Superior temporal gyrus (tissue), 1 donor: Measurements from ENCODE around the gene METAP2.
A peak's percentile ranks its signal among the peaks of the same experiment; 100 is the strongest.
"Not testable (repeated sequence)": the region's sequence is repeated elsewhere in the genome, so short reads cannot be mapped to it uniquely, and the experiment has no call there.

ENCODE experiments used
- DNase-seq: peaks from one replicate; pipeline ENCODE4 v3.0.0-alpha.2; 2016; ENCODE audit errors: extremely low spot score

The METAP2 gene

DNA sequence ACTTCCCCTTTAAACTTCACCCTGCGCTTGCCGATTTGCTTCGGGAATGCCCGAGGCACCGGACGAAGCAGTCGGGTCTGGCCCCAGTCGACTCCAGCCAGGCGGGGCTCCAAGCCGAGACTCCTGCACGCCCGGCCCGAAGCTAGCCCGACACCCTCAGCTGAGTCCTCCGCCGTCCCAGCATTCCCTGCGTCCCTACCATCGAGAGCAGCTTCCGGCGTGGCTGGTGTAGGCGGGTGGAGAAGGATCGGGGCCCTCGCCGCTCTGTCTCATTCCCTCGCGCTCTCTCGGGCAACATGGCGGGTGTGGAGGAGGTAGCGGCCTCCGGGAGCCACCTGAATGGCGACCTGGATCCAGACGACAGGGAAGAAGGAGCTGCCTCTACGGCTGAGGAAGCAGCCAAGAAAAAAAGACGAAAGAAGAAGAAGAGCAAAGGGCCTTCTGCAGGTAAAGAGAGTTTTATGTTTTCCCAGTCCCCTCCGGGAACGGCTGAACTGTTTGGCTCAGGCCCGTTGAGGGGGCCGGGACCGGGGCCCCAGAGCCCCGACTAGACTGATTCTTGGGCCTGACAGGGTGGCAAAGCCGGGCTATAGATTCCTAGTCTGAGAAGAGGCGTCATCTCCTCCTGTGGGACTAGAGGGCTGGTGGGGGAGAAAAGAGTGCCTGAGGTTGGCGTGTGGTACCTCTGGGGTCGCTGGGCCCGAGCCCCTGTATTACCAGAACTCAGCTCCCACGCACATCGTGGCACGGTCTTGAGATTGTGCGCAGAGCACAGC, at the start of gene METAP2:
METAP2 (plus strand) TSS at position 269 of the 776 bp plus-strand sequence; CDS start at position 297, 28 bp downstream.
- DNase-seq: peak; percentile 97

DNA sequence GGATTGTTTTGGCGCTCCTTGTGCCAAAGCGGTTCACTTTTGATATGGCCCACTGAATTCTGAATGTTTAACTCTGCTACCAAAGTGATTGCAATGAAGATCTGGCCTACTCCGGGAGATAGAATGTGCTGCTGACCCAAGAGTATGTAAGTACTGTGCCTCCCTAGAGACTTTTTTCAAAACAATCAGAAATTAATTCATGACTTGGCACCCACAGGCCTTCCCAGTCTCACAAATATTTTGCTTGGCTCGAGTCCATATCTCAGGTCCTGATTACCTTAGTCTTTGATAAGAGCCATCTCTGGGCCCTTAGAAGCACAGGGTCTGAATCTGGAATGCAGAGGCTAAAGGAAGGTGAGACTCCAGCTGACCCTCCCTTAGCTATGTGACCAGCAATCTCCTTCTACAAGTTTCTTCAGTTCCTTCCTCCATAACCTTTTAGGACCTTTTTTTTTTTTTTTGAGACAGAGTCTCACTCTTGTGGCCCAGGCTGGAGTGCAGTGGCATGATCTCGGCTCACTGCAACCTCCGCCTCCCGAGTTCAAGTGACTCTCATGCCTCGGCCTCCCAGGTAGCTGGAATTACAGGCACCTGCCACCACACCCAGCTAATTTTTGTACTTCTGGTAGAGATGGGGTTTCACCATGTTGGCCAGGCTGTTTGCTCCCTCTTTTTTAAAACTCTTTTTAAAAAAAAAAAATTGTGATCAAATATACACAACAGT, 49.5 kb upstream of the METAP2 start:
- DNase-seq: no peak

DNA sequence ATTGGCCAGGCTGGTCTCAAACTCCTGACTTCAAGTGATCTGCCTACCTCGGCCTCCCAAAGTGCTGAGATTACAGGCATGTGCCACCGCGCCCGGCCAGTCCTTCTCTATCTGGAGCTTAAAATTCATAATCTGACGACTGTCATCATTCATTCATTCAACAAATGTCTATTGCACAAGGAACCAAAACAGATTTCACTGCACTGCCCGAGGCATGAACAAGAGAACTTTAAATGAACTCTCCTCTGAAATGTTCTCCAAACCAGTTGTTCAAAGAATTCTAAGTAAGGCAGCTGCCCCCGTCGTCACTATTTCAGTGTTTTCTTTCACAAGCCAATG, 44.8 kb upstream of the METAP2 start:
- no peak for DNase-seq

DNA sequence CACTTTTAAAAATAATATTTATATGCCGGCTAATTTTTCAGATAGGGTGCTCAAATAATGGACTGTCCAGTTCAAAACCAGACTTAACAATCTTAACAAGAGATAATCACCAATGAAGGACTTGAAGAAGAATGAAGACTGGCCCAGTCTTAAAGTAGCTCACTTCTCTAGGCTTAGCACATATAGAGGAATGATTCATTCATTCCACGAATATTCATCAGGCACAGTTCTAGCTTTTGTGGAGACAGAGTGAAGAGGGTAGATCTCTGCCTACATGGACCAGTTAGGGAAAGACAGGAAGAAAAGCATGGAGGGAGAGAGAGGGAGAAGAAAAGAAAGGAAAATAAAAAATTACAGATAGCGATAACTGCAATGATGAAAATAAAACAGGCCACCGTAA, 42.8 kb upstream of the METAP2 start:
- no peak for DNase-seq

DNA sequence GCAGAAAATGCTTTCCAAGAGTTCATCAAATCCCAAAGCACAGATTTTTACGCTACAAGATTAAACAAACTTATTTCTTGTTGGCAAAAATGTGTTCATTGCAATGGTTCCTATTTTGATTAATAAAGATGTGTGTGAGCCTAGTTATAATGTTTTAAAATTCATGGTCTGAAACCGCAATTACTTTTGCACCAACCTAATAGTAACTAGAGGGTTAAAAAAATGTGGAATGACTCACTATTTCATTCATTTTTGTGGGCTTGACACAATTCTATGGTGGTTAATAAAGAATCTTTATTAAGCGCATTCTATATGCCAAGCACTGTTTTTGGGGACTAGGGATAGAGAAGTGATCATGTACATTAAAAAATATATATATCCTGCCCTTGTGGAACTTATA, 38.6 kb upstream of the METAP2 start:
- DNase-seq: no peak

DNA sequence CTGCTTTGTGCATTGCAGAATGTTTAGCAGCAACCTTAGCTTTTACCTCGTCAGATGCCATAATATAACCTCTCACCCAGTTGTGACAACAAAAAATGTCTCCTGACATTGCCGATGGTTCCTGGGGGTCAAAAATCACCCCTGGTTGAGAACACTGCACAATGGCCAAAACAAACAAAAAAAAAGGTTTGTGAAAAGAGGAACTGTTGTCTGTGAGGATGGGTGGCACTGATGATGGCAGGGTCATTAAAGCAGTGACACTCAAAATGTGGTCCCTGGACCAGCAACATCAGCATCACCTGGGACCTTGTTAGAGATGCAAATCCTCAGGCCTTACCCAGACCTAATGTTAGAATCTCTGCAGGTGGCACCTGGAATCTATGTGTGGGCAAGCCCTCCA, 36.4 kb upstream of the METAP2 start:
- no peak for DNase-seq

DNA sequence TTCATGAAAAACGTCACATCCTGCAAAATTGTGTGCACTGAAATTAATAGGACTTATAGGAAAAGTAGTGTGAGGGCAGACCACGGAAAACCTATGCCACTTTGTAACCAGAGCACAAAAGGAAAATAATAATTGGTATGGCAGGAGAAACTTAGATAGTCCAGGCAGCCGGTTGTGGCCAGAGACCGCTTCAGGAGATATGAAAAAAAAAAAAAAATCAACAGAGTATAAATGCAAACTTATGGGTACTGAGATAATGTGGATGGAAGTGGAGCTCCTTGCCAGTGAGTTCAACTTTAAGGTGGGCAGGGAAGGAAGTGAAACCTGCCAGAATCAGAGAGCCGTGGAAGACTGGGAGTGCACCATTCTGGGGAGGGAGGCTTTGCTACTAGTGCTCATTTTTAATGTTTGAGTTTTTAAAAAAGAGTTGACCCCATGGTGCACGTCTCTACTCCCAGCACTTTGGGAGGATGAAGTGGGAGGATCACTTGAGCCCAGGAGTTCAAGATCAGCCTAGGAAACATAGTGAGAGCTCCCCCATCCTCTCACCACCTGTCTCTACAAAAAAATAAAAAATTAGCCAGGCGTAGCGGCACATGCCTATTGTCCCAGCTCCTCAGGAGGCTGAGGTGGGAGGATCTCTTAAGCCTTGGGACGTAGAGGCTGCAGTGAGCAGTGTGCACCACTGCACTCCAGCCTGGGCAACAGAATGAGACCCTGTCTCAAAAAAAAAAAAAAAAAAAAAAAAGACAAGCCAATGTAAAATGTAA, 34.3 kb upstream of the METAP2 start:
- DNase-seq: no peak

DNA sequence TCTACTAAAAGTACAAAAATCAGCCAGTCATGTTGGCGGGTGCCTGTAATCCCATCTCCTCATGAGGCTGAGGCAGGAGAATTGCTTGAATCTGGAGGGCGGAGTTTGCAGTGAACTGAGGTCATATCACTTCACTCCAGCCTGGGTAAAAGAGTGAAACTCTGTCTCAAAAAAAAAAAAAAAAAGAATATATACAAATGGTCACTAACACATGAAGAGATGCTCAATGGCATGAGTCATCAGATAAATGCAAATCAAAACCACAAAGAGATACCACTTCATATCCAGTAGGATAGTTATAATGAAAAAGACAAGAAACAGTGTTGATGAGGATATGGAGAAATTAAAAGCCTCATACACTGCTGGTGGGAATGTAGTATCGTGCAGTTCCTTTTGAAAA, 33.6 kb upstream of the METAP2 start:
- DNase-seq: no peak

DNA sequence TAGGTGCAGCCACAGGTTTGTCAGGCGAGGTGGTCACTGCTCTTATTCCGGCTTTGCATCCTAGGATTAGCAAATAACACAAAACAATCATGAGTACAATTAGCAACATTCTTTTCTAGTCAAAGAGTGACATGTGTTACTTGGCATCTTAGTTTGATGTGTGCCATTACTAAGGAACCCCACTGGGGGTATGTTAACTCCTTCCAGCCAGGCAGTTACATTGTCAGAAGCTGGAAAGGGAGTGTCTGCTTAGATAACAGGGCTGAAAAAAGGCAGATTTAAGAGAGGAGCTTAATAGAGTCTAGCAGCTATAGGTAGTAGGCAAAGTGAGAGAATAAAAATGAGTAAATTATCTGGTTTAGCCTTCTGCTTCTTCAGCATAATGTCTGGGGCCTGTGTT, 30.5 kb upstream of the METAP2 start:
- no peak for DNase-seq

DNA sequence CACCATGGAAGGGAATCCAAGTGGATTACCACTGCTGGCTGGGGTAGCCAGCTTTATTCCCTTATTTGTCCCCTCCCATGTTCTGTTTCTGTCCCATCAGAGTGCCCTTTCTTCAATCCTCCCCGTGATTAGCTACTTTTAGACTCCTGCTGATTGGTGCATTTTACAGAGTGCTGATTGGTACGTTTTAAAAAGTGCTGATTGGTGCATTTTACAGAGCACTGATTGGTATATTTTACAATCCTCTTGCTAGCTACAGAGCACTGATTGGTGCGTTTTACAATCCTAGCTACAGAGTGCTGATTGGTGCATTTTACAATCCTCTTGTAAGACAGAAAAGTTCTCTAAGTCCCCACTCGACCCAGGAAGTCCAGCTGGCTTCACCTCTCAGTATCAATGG, 28.9 kb upstream of the METAP2 start:
- DNase-seq: not testable (repeated sequence)

DNA sequence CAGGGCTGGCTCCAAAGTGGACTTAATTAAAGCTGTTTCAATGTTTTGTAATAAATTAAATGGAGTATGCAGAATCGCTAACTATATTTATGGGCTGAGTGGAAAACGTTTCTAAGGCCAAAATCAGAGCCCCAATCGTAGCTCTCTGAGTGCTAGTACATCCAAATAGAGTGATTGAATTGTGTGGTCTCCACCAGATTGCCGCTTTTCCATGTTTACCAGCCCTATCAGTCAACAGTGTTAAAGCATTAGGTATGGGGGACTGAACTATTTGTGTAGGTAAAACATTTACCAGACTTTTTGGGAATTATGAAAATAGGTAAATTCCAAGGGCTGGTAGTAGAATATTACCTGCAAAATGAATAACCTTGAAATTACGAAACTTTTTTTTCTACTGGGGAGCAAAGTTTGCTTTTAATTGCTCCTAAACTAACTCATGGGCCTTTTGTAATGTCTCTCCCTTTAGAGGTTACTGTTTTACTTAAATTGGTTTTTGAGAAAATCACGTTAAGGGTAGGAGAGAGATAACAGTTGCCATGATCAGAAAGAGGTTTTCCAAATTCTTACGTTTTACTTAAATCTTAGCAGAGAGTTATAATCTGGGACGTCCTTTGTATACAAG, 28.0 kb upstream of the METAP2 start:
- DNase-seq: no peak

DNA sequence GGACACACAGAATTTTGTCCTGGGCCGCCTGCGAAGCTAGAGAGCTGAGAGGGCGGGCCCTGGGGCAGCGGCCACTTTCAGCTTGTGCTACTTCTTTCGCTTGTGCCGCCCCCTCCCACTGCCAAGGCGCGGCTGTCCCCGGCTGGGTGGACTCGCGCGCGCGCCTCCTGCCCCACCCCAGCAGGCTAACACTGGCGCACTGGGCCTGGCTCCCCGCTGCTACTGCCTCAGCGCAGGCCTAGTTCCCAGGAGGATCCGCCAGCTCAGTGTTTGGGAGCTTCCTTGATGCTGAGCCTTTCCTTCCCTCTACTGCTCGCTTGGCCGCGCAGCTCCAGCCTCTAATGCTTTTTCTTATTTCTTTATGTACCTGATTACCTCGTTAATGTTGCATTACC, 27.4 kb upstream of the METAP2 start:
- DNase-seq: no peak

DNA sequence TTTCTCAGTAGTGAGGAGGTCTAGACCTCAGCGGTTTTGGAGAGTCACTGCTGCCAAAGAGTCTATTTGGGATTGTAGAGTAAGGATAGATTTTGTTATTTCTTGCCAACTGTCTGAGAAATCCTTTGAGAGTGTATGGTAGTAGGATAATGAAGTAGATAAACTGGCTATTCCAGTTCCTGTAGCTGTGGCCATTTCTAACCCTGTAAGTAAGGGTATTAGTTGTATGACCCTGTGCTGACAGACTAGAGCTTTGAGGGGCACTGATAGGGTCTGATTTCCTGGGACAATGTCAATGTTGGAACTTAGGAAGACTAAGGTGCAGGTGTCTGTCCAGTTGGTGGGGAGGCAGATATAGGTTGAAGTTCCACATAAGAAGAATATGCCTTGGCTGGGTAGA, 24.3 kb upstream of the METAP2 start:
- DNase-seq: not testable (repeated sequence)

DNA sequence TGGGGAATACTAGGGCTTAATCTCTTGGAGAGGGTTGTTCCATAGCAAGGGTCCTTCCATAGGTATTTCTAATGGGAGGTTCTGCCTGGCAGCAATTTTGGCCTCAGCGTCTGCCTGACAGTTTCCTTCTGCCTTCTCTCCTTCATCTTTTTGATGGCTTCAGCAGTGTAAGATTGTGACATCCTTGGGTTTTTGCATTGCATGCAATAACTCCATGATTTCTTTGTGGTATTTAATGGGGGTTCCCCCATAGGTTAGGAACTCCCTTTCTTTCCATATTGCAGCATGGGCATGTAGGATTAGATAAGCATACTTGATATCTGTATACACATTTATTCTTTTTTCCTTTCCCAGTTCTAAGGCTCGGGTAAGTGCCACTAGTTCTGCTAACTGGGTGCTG, 21.5 kb upstream of the METAP2 start:
- not testable (repeated sequence) for DNase-seq

DNA sequence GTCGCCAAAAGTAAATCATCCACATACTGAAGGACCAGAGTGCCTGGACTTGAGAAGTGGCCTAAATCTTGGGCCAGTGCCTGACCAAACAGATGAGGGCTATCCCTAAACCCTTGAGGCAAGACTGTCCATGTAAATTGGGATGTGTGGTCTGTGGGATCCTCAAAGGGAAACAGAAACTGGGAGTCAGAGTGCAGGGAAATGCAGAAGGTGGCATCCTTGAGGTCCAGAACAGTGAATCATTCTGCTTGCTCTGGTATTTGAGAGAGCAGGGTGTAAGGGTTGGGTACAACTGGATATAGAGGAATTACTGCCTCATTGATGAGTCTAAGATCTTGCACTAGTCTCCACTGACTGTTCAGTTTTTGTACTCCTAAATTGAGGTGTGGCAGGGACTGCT, 20.1 kb upstream of the METAP2 start:
- not testable (repeated sequence) for DNase-seq

DNA sequence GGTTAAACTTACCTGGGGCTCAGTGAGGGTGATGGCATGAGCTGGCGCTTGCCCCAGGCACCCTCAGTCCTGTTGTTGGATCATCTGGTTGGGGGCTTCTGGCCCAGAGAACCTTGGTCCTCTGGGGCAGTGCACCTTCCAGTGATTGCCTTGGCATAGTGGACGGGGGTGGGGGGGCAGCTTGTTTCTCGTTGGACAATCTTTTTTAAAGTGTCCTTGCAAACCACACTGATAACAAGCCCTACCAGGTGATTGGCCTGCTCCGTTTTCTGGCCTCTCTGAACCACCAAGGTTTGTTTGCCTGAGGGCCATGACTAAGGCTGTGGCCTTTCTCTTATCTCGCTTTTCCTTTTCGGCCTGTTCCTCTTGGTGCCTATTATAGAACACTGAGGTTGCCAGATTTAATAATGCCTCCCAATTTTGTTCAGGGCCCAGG, 19.2 kb upstream of the METAP2 start:
- DNase-seq: not testable (repeated sequence)

DNA sequence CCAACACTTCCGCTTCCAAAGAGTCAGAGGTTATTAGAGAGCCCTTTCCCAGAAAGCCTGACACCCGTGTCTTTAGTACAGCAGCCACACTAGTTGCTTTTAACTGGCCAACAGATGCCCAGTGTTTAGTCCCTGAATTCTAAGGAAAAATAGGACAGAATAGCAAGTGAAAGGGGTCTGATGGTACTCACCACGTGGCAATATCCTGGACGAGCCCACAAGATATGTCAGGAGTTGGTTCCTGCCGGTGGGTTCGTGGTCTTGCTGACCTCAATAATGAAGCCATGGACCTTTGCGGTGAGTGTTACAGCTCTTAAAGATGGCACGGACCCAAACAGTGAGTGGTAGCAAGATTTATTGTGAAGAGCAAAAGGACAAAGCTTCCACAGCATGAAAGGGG, 16.3 kb upstream of the METAP2 start:
- DNase-seq: not testable (repeated sequence)

DNA sequence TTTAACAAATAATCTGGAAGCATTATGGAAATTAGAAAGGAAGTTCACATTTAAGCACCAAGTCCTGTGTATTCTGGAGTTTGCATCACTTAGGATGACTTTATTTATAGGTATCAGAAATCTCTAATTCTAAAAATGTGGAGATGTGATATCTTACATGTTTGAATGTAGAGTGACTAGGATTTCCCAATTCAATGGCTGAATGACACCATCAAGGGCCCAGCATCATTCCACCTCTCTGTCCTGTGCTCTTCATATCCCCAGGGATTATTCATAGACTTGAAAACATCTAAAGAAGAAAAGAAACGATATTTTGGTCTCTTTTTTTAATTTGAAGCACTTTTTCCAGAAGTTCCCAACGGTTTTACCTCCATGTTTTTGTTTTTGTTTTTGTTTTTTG, 15.2 kb upstream of the METAP2 start:
- no peak for DNase-seq

DNA sequence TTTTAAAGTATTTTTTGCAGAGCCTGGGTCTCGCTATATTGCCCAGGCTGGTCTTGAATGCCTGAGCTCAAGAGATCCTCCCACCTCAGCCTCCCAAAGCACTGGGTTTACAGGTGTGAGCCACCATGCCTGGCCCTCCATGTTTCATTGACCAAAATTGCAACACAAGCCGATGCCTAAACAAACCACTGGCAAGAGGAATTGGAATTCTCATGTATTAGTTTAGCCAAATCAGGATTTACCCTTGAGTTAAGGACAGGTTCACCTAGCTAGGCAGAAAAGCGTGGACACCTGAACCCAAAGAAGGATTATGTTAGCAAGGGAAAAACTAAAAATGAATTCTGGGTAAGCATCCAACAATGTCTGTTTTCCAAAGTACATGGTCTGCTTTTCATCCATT, 14.6 kb upstream of the METAP2 start:
- no peak for DNase-seq

DNA sequence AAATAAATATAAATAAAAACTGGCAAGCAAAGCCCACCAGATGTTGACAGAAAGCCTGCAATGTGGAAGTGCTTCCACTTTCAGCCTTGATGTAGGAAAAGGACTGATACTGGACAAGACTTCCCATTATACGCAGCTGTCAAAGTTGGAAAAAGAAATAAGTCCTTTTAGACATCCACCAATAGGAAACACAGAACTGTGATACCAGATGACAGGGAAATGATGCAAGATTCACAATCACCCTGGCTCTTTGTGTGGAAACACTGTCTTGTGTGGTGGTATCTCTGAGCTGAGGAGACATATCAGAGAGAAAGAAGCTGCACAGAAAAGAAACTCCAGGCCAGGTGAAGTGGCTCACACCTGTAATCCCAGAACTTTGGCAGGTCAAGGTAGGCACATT, 13.8 kb upstream of the METAP2 start:
- no peak for DNase-seq

DNA sequence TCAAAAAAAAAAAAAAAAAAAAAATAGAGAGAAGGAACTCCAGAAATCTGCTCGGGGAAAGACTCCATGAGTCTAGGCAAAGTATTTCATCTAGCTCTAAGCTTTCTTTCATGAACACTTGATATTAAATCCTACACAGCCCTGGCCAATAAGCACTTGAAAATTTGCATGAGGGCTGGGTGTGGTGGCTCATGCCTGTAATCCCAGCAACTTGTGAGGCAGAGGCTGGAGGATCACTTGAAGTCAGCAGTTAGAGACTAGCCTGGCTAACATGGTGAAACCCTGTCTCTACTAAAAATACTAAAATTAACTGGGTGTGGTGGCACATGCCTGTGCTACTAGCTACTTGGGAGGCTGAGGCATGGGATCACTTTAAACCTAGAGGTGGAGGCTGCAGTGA, 13.1 kb upstream of the METAP2 start:
- DNase-seq: no peak

DNA sequence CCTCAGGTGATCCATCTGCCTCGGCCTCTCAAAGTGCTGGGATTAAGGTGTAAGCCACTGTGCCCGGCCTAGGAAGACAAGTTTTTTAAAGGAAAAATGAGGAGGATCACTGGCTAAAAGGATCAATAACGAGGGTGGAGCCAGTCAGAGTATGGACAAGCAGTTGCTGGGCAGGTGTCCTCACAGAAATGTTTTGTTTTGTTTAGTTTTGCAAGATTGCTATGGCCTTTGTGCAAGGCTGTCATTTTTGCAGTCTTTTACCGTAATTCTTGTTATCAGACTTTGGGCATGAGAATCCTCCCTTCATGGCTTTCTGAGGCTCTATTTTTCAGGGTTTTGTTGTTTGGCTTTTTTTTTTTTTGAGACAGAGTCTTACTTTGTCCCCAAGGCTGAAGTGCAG, 11.9 kb upstream of the METAP2 start:
- DNase-seq: no peak
